MM.1S (cell line): ENCODE measurements around the gene CERS5.
A peak's percentile ranks its signal among the peaks of the same experiment; 100 is the strongest.

Experiments
- DNase-seq: peaks from one replicate; pipeline ENCODE4 v3.0.0-alpha.2; 2015
- H2AFZ ChIP-seq: fragments of 300-600 bp; sonication (generic); 2 replicates; pipeline ENCODE4 v1.6.0; 2016; ENCODE audit warnings: antibody characterized with exemption, low read length
- H3F3A ChIP-seq: fragments of 300-600 bp; sonication (generic); 2 replicates; pipeline ENCODE4 v1.6.1; 2016; ENCODE audit warnings: mild to moderate bottlenecking, antibody characterized with exemption, low read length, moderate library complexity, mixed read lengths; ENCODE audit not compliant: insufficient read depth
- H3K27ac ChIP-seq: fragments of 300-600 bp; sonication (generic); 2 replicates; pipeline ENCODE4 v1.5.1; 2016; ENCODE audit warnings: mild to moderate bottlenecking, low read length
- H3K27me3 ChIP-seq: fragments of 300-600 bp; sonication (generic); replicated peaks from 2 replicates; pipeline ENCODE4 v1.6.0; 2016; ENCODE audit warnings: low read length; ENCODE audit not compliant: insufficient read depth
- H3K36me3 ChIP-seq: fragments of 300-600 bp; sonication (generic); replicated peaks from 2 replicates; pipeline ENCODE4 v1.6.1; 2016; ENCODE audit warnings: mild to moderate bottlenecking, low read length, mixed read lengths; ENCODE audit not compliant: insufficient read depth
- H3K4me1 ChIP-seq: fragments of 300-600 bp; sonication (generic); 2 replicates; pipeline ENCODE4 v1.6.1; 2016; ENCODE audit warnings: low read length, mixed read lengths
- H3K4me2 ChIP-seq: fragments of 300-600 bp; sonication (generic); 2 replicates; pipeline ENCODE4 v1.6.0; 2016; ENCODE audit warnings: low read depth, low read length
- H3K4me3 ChIP-seq: fragments of 300-600 bp; sonication (generic); 2 replicates; pipeline ENCODE4 v1.5.1; 2016; ENCODE audit warnings: low read length, mixed read lengths
- H3K79me2 ChIP-seq: fragments of 300-600 bp; sonication (generic); 2 replicates; pipeline ENCODE4 v1.6.1; 2016; ENCODE audit warnings: mixed run types, low read length, mixed read lengths
- H3K9ac ChIP-seq: fragments of 300-600 bp; sonication (generic); 2 replicates; pipeline ENCODE4 v1.6.1; 2016; ENCODE audit warnings: low read length, mixed read lengths
- H3K9me2 ChIP-seq: fragments of 300-600 bp; sonication (generic); replicated peaks from 2 replicates; pipeline ENCODE4 v1.6.1; 2016; ENCODE audit warnings: mild to moderate bottlenecking, low read length, mixed read lengths; ENCODE audit not compliant: insufficient read depth
- H3K9me3 ChIP-seq: fragments of 300-600 bp; sonication (generic); replicated peaks from 2 replicates; pipeline ENCODE4 v1.6.1; 2016; ENCODE audit warnings: mild to moderate bottlenecking, low read length, mixed read lengths; ENCODE audit not compliant: insufficient read depth
- H4K20me1 ChIP-seq: fragments of 300-600 bp; sonication (generic); 2 replicates; pipeline ENCODE4 v1.6.1; 2016; ENCODE audit warnings: mild to moderate bottlenecking, low read length, moderate library complexity, mixed read lengths; ENCODE audit not compliant: insufficient read depth
- CTCF ChIP-seq: fragments of 300-600 bp; sonication (generic); IDR thresholded peaks from 2 replicates; pipeline ENCODE4 v1.5.1; 2016; ENCODE audit warnings: antibody characterized with exemption, low read length, mixed read lengths
- EZH2 ChIP-seq: fragments of 300-600 bp; sonication (generic); optimal IDR thresholded peaks from 2 replicates; pipeline ENCODE3; 2017; ENCODE audit warnings: low read depth, mild to moderate bottlenecking, antibody characterized with exemption, low read length, mixed read lengths
- EZH2phosphoT487 ChIP-seq: fragments of 300-600 bp; sonication (generic); IDR thresholded peaks from 2 replicates; pipeline ENCODE4 v1.6.1; 2018; ENCODE audit warnings: antibody characterized with exemption, low read length

Gene CERS5

GRCh38 chr12:50167049-50167828 lies at the start of gene CERS5:
Gene CERS5 (minus strand): TSS chr12:50167369. CDS start chr12:50167297, 72 bp downstream.
- Histone ChIP-seq H3K9me3 (no peaks in the 10 kb centered on the region), H3K9me2 (no peaks in the 10 kb centered on the region), H3F3A (no peaks in the 10 kb centered on the region), H3K27me3 (no peaks in the 10 kb centered on the region), H3K9ac (peak within 1 kb of the TSS; percentile 72), H3K4me2 (peak within 1 kb of the TSS; percentile 94), H3K79me2 (peaks cover 25% of the 10 kb centered on the region), H2AFZ (peak within 1 kb of the TSS; percentile 76), H4K20me1 (no peaks in the 10 kb centered on the region), H3K4me3 (peak within 1 kb of the TSS; percentile 75), H3K27ac (peak within 1 kb of the TSS; percentile 12; the same call in 1 of the 2 replicates), H3K4me1 (peaks cover 5% of the 10 kb centered on the region; the same call in 1 of the 2 replicates), H3K36me3 (no peaks in the 10 kb centered on the region)
- DNase-seq: peak; percentile 98
- TF ChIP-seq EZH2 (no peak), CTCF (no peak), EZH2phosphoT487 (no peak)

- no peaks in the 10 kb centered on the region for H3K79me2 ChIP-seq
- H3K9me3 ChIP-seq: no peaks in the 10 kb centered on the region
- DNase-seq: no peak
- H3F3A ChIP-seq: no peaks in the 10 kb centered on the region
- no peaks in the 10 kb centered on the region for H4K20me1 ChIP-seq
- H3K9me2 ChIP-seq: no peaks in the 10 kb centered on the region
- no peaks in the 10 kb centered on the region for H3K36me3 ChIP-seq
- no peaks in the 10 kb centered on the region for H3K27me3 ChIP-seq
- H2AFZ ChIP-seq: no peak overlapping the region
- 0 out of 2 replicates have a peak, but pooled peaks cover 5% of the 10 kb centered on the region for H3K4me1 ChIP-seq
- no peak overlapping the region for H3K4me2 ChIP-seq
- no peak overlapping the region for H3K27ac ChIP-seq
- no peak overlapping the region for H3K4me3 ChIP-seq
- TF ChIP-seq EZH2phosphoT487 (no peak), CTCF (no peak), EZH2 (no peak)
- H3K9ac ChIP-seq: no peak overlapping the region
Measured at GRCh38 chr12:50215033-50215432, 47.9 kb upstream of the CERS5 start.

- Histone ChIP-seq H3K4me3 (no peak overlapping the region), H3K4me2 (no peak overlapping the region), H3K79me2 (no peaks in the 10 kb centered on the region), H3K4me1 (0 out of 2 replicates have a peak, but pooled peaks cover 5% of the 10 kb centered on the region), H3K27ac (no peak overlapping the region), H3K9me2 (no peaks in the 10 kb centered on the region), H3K27me3 (no peaks in the 10 kb centered on the region), H3K9me3 (no peaks in the 10 kb centered on the region), H2AFZ (no peak overlapping the region), H3F3A (no peaks in the 10 kb centered on the region), H3K36me3 (no peaks in the 10 kb centered on the region), H4K20me1 (no peaks in the 10 kb centered on the region), H3K9ac (no peak overlapping the region)
- TF ChIP-seq EZH2: no peak
- no peak for TF ChIP-seq EZH2phosphoT487
- TF ChIP-seq CTCF: no peak
- DNase-seq: no peak
Measured at GRCh38 chr12:50214018-50214417, 46.8 kb upstream of the CERS5 start.
